HepG2 (cell line): ENCODE results near the gene ZDHHC18. TPM values are rescaled to one million over a fixed set of nuclear protein-coding genes. Genes with fewer than 3 reads are reported as not detected.
A peak's percentile ranks its signal among the peaks of the same experiment; 100 is the strongest.

Experiments
- ATF2 ChIP-seq: sonication (generic); formaldehyde crosslinking; IDR thresholded peaks from 2 replicates; pipeline ENCODE4 v1.4.0; 2020; ENCODE audit warnings: missing genetic modification reagents
- BCL6 ChIP-seq: IDR thresholded peaks from 2 replicates; pipeline ENCODE4 v1.6.1; 2016; ENCODE audit warnings: missing genetic modification reagents, missing compliant biosample characterization
- CREM ChIP-seq, 2 experiments: sonication (generic) in 1 of 2; formaldehyde crosslinking in 1 of 2; IDR thresholded peaks; 2 replicates each; pipeline versions ENCODE4 v1.4.0 to v1.6.1; 2016 to 2020; ENCODE audit warnings: antibody characterized with exemption in 1 of 2, mild to moderate bottlenecking in 1 of 2, missing genetic modification reagents in 1 of 2
- HOMEZ ChIP-seq: IDR thresholded peaks from 2 replicates; pipeline ENCODE4 v1.6.1; 2016; ENCODE audit warnings: low read depth
- KAT8 ChIP-seq: IDR thresholded peaks from 2 replicates; pipeline ENCODE4 v1.6.1; 2016; ENCODE audit warnings: missing genetic modification reagents, missing compliant biosample characterization
- PRMT3 ChIP-seq: sonication (generic); formaldehyde crosslinking; IDR thresholded peaks from 2 replicates; pipeline ENCODE4 v1.8.1; 2022; ENCODE audit warnings: low read depth, mild to moderate bottlenecking, moderate library complexity, missing genetic modification reagents, borderline replicate concordance
- RBM22 ChIP-seq: fragments of 200-400 bp; formaldehyde crosslinking; optimal IDR thresholded peaks from 2 replicates; pipeline ENCODE3; 2017; ENCODE audit warnings: mild to moderate bottlenecking, low read length, moderate library complexity
- TBX2 ChIP-seq: sonication (generic); formaldehyde crosslinking; IDR thresholded peaks from 2 replicates; pipeline ENCODE4 v1.5.0; 2020; ENCODE audit warnings: missing genetic modification reagents, mild to moderate bottlenecking, borderline replicate concordance
- TBX3 ChIP-seq: fragments of 450-650 bp; IDR thresholded peaks from 2 replicates; pipeline ENCODE4 v1.6.1; 2017; ENCODE audit warnings: antibody characterized with exemption, mild to moderate bottlenecking, inconsistent platforms, borderline replicate concordance
- TGIF2 ChIP-seq: IDR thresholded peaks from 2 replicates; pipeline ENCODE4 v1.6.1; 2016; ENCODE audit warnings: control low read depth, missing compliant biosample characterization
- THAP11 ChIP-seq: IDR thresholded peaks from 2 replicates; pipeline ENCODE4 v1.6.1; 2016; ENCODE audit warnings: missing biosample characterization, missing genetic modification reagents
- THRA ChIP-seq: sonication (generic); formaldehyde crosslinking; IDR thresholded peaks from 2 replicates; pipeline ENCODE4 v1.4.0; 2020; ENCODE audit warnings: missing genetic modification reagents, borderline replicate concordance
- TP53 ChIP-seq: sonication (generic); formaldehyde crosslinking; conservative IDR thresholded peaks from 2 replicates; pipeline ENCODE4 v1.4.0; 2020; ENCODE audit warnings: missing genetic modification reagents
- TSC22D2 ChIP-seq: sonication (generic); formaldehyde crosslinking; IDR thresholded peaks from 2 replicates; pipeline ENCODE4 v1.5.1; 2020; ENCODE audit warnings: missing genetic modification reagents, mild to moderate bottlenecking, borderline replicate concordance
- U2AF2 ChIP-seq: fragments of 200-400 bp; formaldehyde crosslinking; IDR thresholded peaks from 2 replicates; pipeline ENCODE4 v1.6.1; 2017; ENCODE audit warnings: low read depth, mild to moderate bottlenecking, low read length
- ZBTB7A ChIP-seq: sonication (generic); formaldehyde crosslinking; IDR thresholded peaks from 2 replicates; pipeline ENCODE4 v1.8.0; 2022; ENCODE audit warnings: mild to moderate bottlenecking, missing genetic modification reagents
- ZNF563 ChIP-seq: sonication (generic); formaldehyde crosslinking; IDR thresholded peaks from 2 replicates; pipeline ENCODE4 v1.8.0; 2022; ENCODE audit warnings: mild to moderate bottlenecking, moderate library complexity, missing genetic modification reagents
- ZNF788 ChIP-seq: sonication (generic); formaldehyde crosslinking; IDR thresholded peaks from 2 replicates; pipeline ENCODE4 v1.5.0; 2020; ENCODE audit warnings: mild to moderate bottlenecking, missing genetic modification reagents, borderline replicate concordance
- polyA plus RNA-seq, 8 experiments: library from polyadenylated mRNA; depleted of rRNA in 3 of 8; stranded (reverse) in 7 of 8; unstranded in 1 of 8; fragments of >200 nt; fragmentation: Illumina TruSeq in 4 of 8; extraction: Trizol in 4 of 8; gene quantifications; 2 replicates each; pipeline versions ENCODE4 v1.2.1 to v1.2.3, GENCODE V29; 2011 to 2016; ENCODE audit warnings: low read depth in 4 of 8, missing spikeins in 1 of 8, mixed read lengths in 1 of 8; ENCODE audit not compliant: insufficient read depth in 1 of 8
- total RNA-seq, 5 experiments: library from RNA; depleted of rRNA; stranded (reverse); fragments of >200 nt; fragmentation: Illumina TruSeq; extraction: Trizol; gene quantifications; 2 replicates each; pipeline ENCODE4 v1.2.3, GENCODE V29; 2016; ENCODE audit warnings: low read depth in 1 of 5
- TF ChIP-seq, protein P1 (sequence below), 2 experiments: sonication (generic) in 1 of 2; formaldehyde crosslinking in 1 of 2; IDR thresholded peaks; 2 replicates each; pipeline versions ENCODE4 v1.4.0 to v1.6.1; 2018 to 2020; ENCODE audit warnings: missing genetic modification reagents in 2 of 2, borderline replicate concordance in 1 of 2, low read depth in 1 of 2, mild to moderate bottlenecking in 1 of 2, missing biosample characterization in 1 of 2
- TF ChIP-seq, protein P2 (sequence below): sonication (generic); formaldehyde crosslinking; IDR thresholded peaks from 2 replicates; pipeline ENCODE4 v1.4.0; 2020; ENCODE audit warnings: mild to moderate bottlenecking, low read depth, missing genetic modification reagents

The ZDHHC18 gene
- total and polyA plus RNA-seq, 2 of the 13 experiments (the other 11 are each of a cell fraction or from before 2014, with no cell fraction given): 13.2 to 35.3 TPM

DNA sequence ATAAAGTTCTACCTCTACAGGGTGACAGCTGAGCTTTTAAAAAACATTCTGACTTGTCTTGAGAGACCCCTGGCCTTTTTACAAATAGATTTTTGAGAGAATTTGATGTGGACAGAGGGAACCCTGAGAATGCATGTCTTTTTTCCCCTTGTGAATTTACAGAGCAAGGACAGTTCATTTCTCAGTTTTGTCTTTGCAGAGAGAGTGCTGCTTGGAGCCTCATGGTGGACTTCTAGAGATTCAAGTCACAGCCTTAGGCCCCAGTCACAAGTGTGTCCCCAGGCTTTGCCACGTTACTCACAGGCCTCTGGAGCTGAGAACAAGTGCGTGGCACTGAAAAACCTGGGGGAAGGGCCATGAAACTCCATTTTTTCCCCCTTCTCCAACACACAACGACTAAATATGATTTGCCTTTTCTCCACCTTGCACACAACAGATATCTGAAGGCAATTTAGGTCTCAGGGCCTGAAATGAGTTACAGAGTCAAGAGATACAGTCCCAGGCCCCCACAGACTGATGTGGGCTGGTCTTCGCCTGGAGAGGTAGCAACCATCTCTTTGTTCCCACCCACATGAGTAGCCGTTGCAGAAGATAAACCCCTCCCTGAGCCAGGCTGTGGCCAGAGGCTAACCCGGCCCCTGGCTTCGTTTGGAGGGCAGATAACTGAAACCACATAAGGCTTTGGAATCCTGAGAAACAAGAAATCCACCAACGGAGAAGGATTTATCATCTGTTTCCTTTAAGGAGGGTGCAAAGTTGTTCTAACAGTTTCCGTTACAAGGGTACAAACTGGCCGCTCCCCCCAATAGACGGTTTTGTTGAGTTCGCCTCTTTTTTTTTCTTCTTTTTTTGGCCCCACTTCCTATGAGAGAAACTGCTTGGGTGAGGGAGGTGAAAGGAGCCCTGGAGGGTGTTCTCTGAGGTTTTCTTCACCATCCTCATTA, 39.8 kb upstream of the ZDHHC18 start (continued):
- no peak for TF ChIP-seq U2AF2
- TF ChIP-seq CREM (IDR thresholded peaks at IDR 0.05): no peak
- TF ChIP-seq CREM (CRISPR knock-in tag; IDR thresholded peaks at IDR 0.05): no peak
- 0 out of 2 replicates have a peak, but pooled peaks have one; percentile 25 for TF ChIP-seq THRA (CRISPR knock-in tag)
- TF ChIP-seq TSC22D2: 0 out of 2 replicates have a peak, but pooled peaks have one; percentile 29
- peak; percentile 40; the same call in 1 of the 2 replicates for TF ChIP-seq BCL6 (CRISPR knock-in tag)
- no peak for TF ChIP-seq PRMT3 (CRISPR knock-in tag)
- TF ChIP-seq RBM22: no peak
- TF ChIP-seq KAT8 (CRISPR knock-in tag): 0 out of 2 replicates have a peak, but pooled peaks have one; percentile 13
- no peak for TF ChIP-seq TBX3
- 0 out of 2 replicates have a peak, but pooled peaks have one; percentile 8 for TF ChIP-seq TP53 (CRISPR knock-in tag)
- 0 out of 2 replicates have a peak, but pooled peaks have one; percentile 19 for TF ChIP-seq ZNF788 (CRISPR knock-in tag)
- 0 out of 2 replicates have a peak, but pooled peaks have one; percentile 34 for TF ChIP-seq ZNF563 (CRISPR knock-in tag)
- TF ChIP-seq THAP11 (CRISPR knock-in tag): 0 out of 2 replicates have a peak, but pooled peaks have one; percentile 11
- TF ChIP-seq, protein P1, sequence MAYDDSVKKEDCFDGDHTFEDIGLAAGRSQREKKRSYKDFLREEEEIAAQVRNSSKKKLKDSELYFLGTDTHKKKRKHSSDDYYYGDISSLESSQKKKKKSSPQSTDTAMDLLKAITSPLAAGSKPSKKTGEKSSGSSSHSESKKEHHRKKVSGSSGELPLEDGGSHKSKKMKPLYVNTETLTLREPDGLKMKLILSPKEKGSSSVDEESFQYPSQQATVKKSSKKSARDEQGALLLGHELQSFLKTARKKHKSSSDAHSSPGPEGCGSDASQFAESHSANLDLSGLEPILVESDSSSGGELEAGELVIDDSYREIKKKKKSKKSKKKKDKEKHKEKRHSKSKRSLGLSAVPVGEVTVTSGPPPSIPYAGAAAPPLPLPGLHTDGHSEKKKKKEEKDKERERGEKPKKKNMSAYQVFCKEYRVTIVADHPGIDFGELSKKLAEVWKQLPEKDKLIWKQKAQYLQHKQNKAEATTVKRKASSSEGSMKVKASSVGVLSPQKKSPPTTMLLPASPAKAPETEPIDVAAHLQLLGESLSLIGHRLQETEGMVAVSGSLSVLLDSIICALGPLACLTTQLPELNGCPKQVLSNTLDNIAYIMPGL (CRISPR knock-in tag; IDR thresholded peaks at IDR 0.05; ENCODE audit: borderline replicate concordance in 1 of 2, low read depth in 1 of 2): 0 out of 4 replicates have a peak, but pooled peaks of 1 of the 2 experiments have one; percentile 48
- TF ChIP-seq HOMEZ (CRISPR knock-in tag): peak; percentile 15; the same call in 1 of the 2 replicates
- TF ChIP-seq ZBTB7A (CRISPR knock-in tag): no peak
- TF ChIP-seq ATF2 (CRISPR knock-in tag): peak; percentile 39; the same call in 1 of the 2 replicates
- TF ChIP-seq, protein P2, sequence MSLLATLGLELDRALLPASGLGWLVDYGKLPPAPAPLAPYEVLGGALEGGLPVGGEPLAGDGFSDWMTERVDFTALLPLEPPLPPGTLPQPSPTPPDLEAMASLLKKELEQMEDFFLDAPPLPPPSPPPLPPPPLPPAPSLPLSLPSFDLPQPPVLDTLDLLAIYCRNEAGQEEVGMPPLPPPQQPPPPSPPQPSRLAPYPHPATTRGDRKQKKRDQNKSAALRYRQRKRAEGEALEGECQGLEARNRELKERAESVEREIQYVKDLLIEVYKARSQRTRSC (CRISPR knock-in tag): no peak
- 0 out of 2 replicates have a peak, but pooled peaks have one; percentile 30 for TF ChIP-seq TBX2 (CRISPR knock-in tag)
- peak; percentile 56; the same call in 1 of the 2 replicates for TF ChIP-seq TGIF2 (CRISPR knock-in tag)
